ENCODE data around the gene CYB561.
A peak's percentile ranks its signal among the peaks of the same experiment; 100 is the strongest.

DNA sequence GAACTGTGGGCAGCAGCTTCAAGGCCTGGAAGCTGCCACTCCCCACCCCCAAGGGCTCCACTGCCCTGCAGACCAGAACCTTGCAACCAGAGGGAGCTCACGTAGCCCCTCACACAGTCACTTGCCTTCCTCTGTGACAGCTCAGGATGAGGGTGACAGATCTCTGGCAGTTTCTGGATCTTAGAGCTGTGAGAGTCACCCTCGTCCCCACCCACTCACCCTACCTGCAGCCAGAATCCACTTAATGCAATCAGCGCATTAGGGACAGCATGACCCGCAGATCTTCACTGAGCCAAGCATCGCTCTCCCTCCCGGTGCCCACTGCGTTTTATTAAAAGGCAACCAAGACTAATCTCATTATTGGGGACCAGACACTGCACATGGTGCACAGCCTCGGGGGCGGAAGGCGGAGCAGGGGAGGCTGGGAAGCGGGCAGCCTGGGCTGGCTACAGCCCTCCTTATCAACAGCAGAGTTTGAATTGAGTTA, 3.5 kb downstream of the CYB561 start:
- TF ChIP-seq, protein P1, sequence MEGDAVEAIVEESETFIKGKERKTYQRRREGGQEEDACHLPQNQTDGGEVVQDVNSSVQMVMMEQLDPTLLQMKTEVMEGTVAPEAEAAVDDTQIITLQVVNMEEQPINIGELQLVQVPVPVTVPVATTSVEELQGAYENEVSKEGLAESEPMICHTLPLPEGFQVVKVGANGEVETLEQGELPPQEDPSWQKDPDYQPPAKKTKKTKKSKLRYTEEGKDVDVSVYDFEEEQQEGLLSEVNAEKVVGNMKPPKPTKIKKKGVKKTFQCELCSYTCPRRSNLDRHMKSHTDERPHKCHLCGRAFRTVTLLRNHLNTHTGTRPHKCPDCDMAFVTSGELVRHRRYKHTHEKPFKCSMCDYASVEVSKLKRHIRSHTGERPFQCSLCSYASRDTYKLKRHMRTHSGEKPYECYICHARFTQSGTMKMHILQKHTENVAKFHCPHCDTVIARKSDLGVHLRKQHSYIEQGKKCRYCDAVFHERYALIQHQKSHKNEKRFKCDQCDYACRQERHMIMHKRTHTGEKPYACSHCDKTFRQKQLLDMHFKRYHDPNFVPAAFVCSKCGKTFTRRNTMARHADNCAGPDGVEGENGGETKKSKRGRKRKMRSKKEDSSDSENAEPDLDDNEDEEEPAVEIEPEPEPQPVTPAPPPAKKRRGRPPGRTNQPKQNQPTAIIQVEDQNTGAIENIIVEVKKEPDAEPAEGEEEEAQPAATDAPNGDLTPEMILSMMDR (conservative IDR thresholded peaks at IDR 0.05; ENCODE audit: low read depth, low read length), result peak; percentile 34; the same call in 1 of the 2 replicates
- no peak for TF ChIP-seq EZH2 (IDR thresholded peaks at IDR 0.05; ENCODE audit: borderline replicate concordance, low read depth, low read length, poor library complexity, severe bottlenecking)

All from A673 (cell line).